Ishikawa (cell line): Measurements from ENCODE around the gene HABP2.

Experiments used
- CEBPB ChIP-seq: IDR thresholded peaks from 2 replicates; pipeline ENCODE4 v1.6.1; 2012
- CREB1 ChIP-seq: IDR thresholded peaks from 2 replicates; pipeline ENCODE4 v1.6.1; 2012; ENCODE audit warnings: low read depth
- EGR1 ChIP-seq: IDR thresholded peaks from 2 replicates; pipeline ENCODE4 v1.6.1; 2012
- EP300 ChIP-seq: IDR thresholded peaks from 2 replicates; pipeline ENCODE4 v1.6.1; 2012; ENCODE audit warnings: borderline replicate concordance
- FOXM1 ChIP-seq: IDR thresholded peaks from 2 replicates; pipeline ENCODE4 v1.6.1; 2012; ENCODE audit warnings: low read depth, borderline replicate concordance
- NFIC ChIP-seq: IDR thresholded peaks from 2 replicates; pipeline ENCODE4 v1.6.1; 2012
- RAD21 ChIP-seq: IDR thresholded peaks from 2 replicates; pipeline ENCODE4 v1.6.1; 2012; ENCODE audit warnings: low read depth
- TAF1 ChIP-seq: IDR thresholded peaks from 2 replicates; pipeline ENCODE4 v1.6.1; 2012; ENCODE audit warnings: low read depth, mild to moderate bottlenecking
- TCF12 ChIP-seq: IDR thresholded peaks from 2 replicates; pipeline ENCODE4 v1.6.1; 2012; ENCODE audit warnings: low read depth
- TEAD4 ChIP-seq: IDR thresholded peaks from 2 replicates; pipeline ENCODE4 v1.6.1; 2012
- YY1 ChIP-seq: IDR thresholded peaks from 2 replicates; pipeline ENCODE4 v1.6.1; 2012; ENCODE audit warnings: low read depth
- ZBTB7A ChIP-seq: IDR thresholded peaks from 2 replicates; pipeline ENCODE4 v1.6.1; 2012; ENCODE audit warnings: low read depth
- TF ChIP-seq, protein P1 (sequence below): IDR thresholded peaks from 2 replicates; pipeline ENCODE4 v1.6.1; 2012
- TF ChIP-seq, protein P2 (sequence below): IDR thresholded peaks from 2 replicates; pipeline ENCODE4 v1.6.1; 2012; ENCODE audit warnings: low read depth, mild to moderate bottlenecking
- TF ChIP-seq, protein P3 (sequence below): IDR thresholded peaks from 2 replicates; pipeline ENCODE4 v1.6.1; 2012

The HABP2 gene

DNA sequence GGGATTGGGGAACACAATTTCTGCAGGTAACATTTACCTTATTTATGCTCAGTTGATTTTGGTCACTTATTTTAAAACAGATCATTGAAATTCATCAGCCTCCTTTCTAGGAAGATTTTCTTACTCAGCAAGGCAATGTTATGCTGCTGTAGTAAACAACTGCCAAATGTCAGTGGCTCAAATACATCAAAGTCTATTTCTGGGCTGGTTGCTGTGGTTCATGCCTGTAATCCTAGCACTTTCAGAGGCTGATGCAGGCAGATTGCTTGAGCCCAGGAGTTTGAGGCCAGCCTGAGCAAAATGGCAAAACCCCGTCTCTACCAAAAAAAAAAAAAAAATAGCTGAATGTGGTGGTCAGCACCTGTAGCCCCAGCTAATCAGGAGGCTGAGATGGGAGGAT lies 25.9 kb downstream of the HABP2 start:
- TF ChIP-seq CREB1 (no peak), EP300 (no peak), FOXM1 (no peak), ZBTB7A (no peak), TEAD4 (no peak), EGR1 (no peak), YY1 (no peak), CEBPB (no peak), RAD21 (no peak), TCF12 (no peak)
- TF ChIP-seq, protein P1, sequence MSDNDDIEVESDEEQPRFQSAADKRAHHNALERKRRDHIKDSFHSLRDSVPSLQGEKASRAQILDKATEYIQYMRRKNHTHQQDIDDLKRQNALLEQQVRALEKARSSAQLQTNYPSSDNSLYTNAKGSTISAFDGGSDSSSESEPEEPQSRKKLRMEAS, result no peak
- TF ChIP-seq, protein P2, sequence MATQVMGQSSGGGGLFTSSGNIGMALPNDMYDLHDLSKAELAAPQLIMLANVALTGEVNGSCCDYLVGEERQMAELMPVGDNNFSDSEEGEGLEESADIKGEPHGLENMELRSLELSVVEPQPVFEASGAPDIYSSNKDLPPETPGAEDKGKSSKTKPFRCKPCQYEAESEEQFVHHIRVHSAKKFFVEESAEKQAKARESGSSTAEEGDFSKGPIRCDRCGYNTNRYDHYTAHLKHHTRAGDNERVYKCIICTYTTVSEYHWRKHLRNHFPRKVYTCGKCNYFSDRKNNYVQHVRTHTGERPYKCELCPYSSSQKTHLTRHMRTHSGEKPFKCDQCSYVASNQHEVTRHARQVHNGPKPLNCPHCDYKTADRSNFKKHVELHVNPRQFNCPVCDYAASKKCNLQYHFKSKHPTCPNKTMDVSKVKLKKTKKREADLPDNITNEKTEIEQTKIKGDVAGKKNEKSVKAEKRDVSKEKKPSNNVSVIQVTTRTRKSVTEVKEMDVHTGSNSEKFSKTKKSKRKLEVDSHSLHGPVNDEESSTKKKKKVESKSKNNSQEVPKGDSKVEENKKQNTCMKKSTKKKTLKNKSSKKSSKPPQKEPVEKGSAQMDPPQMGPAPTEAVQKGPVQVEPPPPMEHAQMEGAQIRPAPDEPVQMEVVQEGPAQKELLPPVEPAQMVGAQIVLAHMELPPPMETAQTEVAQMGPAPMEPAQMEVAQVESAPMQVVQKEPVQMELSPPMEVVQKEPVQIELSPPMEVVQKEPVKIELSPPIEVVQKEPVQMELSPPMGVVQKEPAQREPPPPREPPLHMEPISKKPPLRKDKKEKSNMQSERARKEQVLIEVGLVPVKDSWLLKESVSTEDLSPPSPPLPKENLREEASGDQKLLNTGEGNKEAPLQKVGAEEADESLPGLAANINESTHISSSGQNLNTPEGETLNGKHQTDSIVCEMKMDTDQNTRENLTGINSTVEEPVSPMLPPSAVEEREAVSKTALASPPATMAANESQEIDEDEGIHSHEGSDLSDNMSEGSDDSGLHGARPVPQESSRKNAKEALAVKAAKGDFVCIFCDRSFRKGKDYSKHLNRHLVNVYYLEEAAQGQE, result no peak

DNA sequence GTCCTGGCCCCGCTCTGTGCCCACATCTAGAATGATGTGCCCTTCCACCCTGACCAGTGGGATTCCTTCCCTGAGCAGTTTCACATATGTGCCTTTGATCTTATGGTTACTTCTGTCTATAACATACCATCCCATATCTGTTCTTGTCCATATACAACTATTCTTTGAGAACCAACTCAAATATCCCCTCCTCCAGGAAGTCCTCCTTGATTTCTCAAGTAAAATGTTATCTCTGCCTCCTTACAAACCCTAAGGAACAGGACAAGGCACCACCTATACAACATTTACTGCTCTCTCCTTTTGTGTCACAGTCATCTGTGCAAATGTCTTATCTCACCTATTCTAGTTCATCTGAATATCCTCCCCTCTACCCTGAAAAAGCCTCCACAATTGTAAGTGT lies 28.2 kb downstream of the HABP2 start:
- no peak for TF ChIP-seq EP300
- no peak for TF ChIP-seq CREB1
- TF ChIP-seq, protein P2, result no peak
- no peak for TF ChIP-seq NFIC
- TF ChIP-seq TEAD4, result no peak

DNA sequence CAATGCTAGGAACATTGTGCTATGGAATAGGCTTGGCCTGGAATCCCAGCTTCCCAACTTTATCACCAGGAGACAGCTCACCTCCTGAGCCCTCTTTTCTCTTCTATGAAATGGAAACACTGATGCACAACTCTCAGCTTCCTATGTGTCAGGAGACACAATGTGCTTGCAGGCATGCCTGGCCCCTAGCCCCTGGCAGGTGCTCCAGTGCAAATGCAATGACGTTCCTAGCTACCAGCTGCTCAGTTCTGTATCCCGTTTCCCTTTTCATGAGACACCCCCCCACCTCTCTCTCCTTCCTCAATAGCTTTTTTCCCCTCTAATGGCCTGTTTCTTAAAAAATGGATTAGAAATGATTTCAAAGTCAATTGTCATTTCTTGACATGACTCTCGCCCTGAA lies 30.7 kb downstream of the HABP2 start:
- TF ChIP-seq TAF1 (no peak), RAD21 (no peak), NFIC (no peak), CEBPB (no peak), TEAD4 (no peak), EP300 (no peak), CREB1 (no peak), ZBTB7A (no peak), TCF12 (no peak), FOXM1 (no peak), EGR1 (no peak), YY1 (no peak)
- TF ChIP-seq, protein P1, result no peak
- TF ChIP-seq, protein P2, result no peak
- TF ChIP-seq, protein P3, sequence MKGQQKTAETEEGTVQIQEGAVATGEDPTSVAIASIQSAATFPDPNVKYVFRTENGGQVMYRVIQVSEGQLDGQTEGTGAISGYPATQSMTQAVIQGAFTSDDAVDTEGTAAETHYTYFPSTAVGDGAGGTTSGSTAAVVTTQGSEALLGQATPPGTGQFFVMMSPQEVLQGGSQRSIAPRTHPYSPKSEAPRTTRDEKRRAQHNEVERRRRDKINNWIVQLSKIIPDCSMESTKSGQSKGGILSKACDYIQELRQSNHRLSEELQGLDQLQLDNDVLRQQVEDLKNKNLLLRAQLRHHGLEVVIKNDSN, result no peak

DNA sequence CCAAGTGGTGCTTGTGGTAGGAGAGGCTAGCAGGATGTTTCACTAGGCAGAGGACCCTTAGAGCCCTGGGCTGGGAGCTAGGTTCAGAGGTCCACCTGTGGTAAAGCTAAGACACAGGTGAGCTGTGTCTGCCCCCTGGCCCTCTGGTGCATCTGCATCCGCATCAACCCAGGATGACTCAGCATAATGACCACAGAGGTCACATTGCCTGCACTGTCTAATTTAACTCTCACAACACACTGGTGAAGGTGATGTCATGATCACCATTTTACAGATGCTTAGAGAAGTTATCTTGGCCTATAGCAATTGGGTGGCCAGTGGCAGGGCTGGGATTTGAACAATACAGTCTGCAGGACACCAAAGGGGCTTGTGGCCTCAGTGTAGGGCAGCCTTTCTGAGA lies 33.1 kb downstream of the HABP2 start:
- TF ChIP-seq FOXM1, result no peak
- TF ChIP-seq YY1, result no peak
- TF ChIP-seq, protein P1, result no peak
- no peak for TF ChIP-seq NFIC
- no peak for TF ChIP-seq ZBTB7A
- no peak for TF ChIP-seq TEAD4
- no peak for TF ChIP-seq CREB1
- TF ChIP-seq TCF12, result no peak
- TF ChIP-seq CEBPB, result no peak
- no peak for TF ChIP-seq EP300
- no peak for TF ChIP-seq TAF1
- TF ChIP-seq, protein P2, result no peak
- no peak for TF ChIP-seq EGR1
- TF ChIP-seq RAD21, result no peak
- TF ChIP-seq, protein P3, result no peak
